RWPE1 (cell line): Measurements from ENCODE around the gene CHFR.

Source experiments
- CTCF ChIA-PET: fragments of 350-600 bp; sonication (Branson Sonifier 250); formaldehyde crosslinking; extraction: SDS; loops from one replicate; lab custom pipeline; 2021; lab: Yijun Ruan, JAX
- POLR2A ChIA-PET: fragments of 400-600 bp; formaldehyde crosslinking; extraction: SDS; loops from one replicate; lab custom pipeline; 2020; ENCODE audit warnings: antibody characterized with exemption; ENCODE audit not compliant: low non-redundant PET; lab: Yijun Ruan, JAX
- DNase-seq: peaks from one replicate; pipeline ENCODE4 v3.0.0; 2012; ENCODE audit warnings: low spot score
- H3K27ac ChIP-seq: fragments of 450-650 bp; 2 replicates; pipeline ENCODE4 v1.5.1; 2017
- CTCF ChIP-seq: fragments of 450-650 bp; conservative IDR thresholded peaks from 2 replicates; pipeline ENCODE4 v1.5.1; 2017; ENCODE audit warnings: low read depth, mild to moderate bottlenecking

Gene CHFR

DNA sequence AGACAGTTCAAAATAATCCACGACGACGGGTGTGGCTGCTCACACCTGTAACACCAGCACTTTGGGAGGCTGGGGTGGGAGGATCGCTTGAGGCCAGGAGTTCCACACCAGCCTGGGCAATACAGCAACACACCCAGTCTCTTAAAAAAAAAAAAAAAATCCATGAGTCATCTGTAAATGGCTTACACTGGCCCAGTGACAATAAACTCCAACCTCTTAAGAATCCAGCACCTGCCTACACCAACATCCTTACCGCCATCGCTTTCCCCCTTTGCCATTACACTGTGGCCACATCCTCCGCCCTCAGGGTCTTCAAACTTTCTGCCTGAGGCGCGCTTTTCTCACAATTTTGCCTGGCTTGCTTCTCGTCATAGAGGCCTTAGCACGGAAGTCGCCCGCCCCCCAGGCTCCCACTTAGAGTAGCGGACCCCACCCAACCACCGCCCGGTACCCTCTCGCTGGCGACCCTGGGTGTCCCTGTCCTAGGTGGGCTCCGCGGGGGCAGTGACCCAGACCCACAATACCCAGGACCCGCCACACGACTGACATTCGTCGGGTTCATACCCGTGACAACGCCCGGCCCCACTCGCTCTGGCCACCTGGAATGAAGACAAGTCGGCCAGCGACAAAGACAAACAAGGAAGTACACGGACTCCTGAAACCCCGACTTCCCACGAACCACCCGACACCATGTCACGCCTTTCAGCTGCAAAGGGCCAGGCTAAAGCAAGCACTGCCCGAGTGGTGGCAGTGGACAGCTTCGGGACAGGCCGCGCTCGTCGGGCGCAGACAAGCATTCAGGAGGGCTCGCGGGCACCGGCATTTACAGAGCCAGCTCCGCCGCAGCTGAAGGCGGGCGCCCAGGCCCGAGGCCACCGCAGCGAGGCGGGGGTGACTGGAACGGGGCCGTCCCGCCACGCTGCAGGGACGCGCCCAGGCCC is 59.4 kb downstream of the CHFR start:
- no peak for TF ChIP-seq CTCF
- peak overlapping the region; percentile 93 for H3K27ac ChIP-seq
- ChIA-PET CTCF (no interaction called here), POLR2A (no interaction called here)
- DNase-seq = peak; percentile 46

- ChIA-PET CTCF (no interaction called here), POLR2A (no interaction called here)
Observed at GRCh38 chr12:132825861-132826260, 61.5 kb downstream of the CHFR start.

GRCh38 chr12:132825089-132825488 is 62.3 kb downstream of the CHFR start:
- no peak for TF ChIP-seq CTCF
- ChIA-PET CTCF (no interaction called here), POLR2A (no interaction called here)

More at GRCh38 chr12:132825861-132826260, 61.5 kb downstream of the CHFR start:
- DNase-seq = no peak
- no peak overlapping the region for H3K27ac ChIP-seq
- TF ChIP-seq CTCF = no peak

DNA sequence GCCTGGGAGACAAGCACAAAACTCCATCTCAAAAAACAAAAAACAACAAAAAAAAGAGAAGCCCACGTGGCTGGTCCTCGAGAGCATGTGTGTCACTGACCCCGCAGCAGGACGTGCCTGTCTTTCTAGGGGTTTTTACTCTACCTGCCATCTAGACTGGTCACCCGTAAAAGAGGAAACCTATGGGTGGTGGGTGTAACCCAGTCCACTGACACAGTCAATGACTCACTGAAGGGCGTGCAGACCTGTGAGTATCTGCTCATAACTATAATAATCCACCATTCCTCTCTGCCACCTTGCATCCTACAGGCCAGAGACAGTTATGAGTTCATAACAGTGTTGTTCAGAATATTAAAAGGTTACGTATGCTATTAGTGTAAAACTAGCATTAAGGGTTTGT is 63.4 kb downstream of the CHFR start:
- no peak for TF ChIP-seq CTCF
- CTCF ChIA-PET = no interaction called here
- H3K27ac ChIP-seq = no peak overlapping the region; the same call in 1 of the 2 replicates
- POLR2A ChIA-PET = no interaction called here
- DNase-seq = peak; percentile 28

More at GRCh38 chr12:132825089-132825488, 62.3 kb downstream of the CHFR start:
- H3K27ac ChIP-seq = no peak overlapping the region
- no peak for DNase-seq

- DNase-seq = no peak
- no peak for TF ChIP-seq CTCF
- CTCF ChIA-PET = no interaction called here
- no peak overlapping the region for H3K27ac ChIP-seq
- POLR2A ChIA-PET = no interaction called here
Observed at GRCh38 chr12:132818562-132818961, 68.8 kb downstream of the CHFR start.

GRCh38 chr12:132814232-132814631 is 73.2 kb downstream of the CHFR start:
- no peak for DNase-seq
- CTCF ChIA-PET = interaction anchor here (0.8 kb wide), 1 partner anchor 254 kb away, joined by 3 read pairs; no protein-coding TSS in a partner anchor
- no peak for TF ChIP-seq CTCF
- POLR2A ChIA-PET = no interaction called here
- H3K27ac ChIP-seq = no peak overlapping the region
